Glutamatergic neuron (in vitro differentiated cells): ENCODE data around the gene FIBCD1. TPM values are rescaled to one million over a fixed set of nuclear protein-coding genes. Genes with fewer than 3 reads are reported as not detected.

Experiments
- DNase-seq: peaks from one replicate; pipeline ENCODE4 v3.0.0; 2022
- H3K27ac Mint-ChIP-seq: one replicate; pipeline ENCODE4 v1.8.0; 2020; ENCODE audit warnings: mild to moderate bottlenecking, mixed read lengths, inconsistent platforms; ENCODE audit not compliant: unreplicated experiment
- H3K27me3 Mint-ChIP-seq: one replicate; pipeline ENCODE4 v1.8.0; 2020; ENCODE audit warnings: mild to moderate bottlenecking, moderate library complexity, mixed read lengths, inconsistent platforms; ENCODE audit not compliant: unreplicated experiment
- H3K36me3 Mint-ChIP-seq: one replicate; pipeline ENCODE4 v1.8.0; 2020; ENCODE audit warnings: mild to moderate bottlenecking, mixed read lengths, inconsistent platforms; ENCODE audit not compliant: unreplicated experiment
- H3K4me1 Mint-ChIP-seq: one replicate; pipeline ENCODE4 v1.8.0; 2020; ENCODE audit warnings: mild to moderate bottlenecking, low read depth, mixed read lengths, inconsistent platforms; ENCODE audit not compliant: unreplicated experiment
- H3K4me3 Mint-ChIP-seq: one replicate; pipeline ENCODE4 v1.8.0; 2020; ENCODE audit warnings: mild to moderate bottlenecking, mixed read lengths, inconsistent platforms; ENCODE audit not compliant: unreplicated experiment
- H3K9me3 Mint-ChIP-seq: one replicate; pipeline ENCODE4 v1.8.0; 2020; ENCODE audit warnings: mild to moderate bottlenecking, moderate library complexity, mixed read lengths, inconsistent platforms; ENCODE audit not compliant: unreplicated experiment
- CTCF ChIP-seq: fragments of 200-600 bp; sonication (generic); IDR thresholded peaks from one replicate; pipeline ENCODE4 v1.5.0; 2021; ENCODE audit not compliant: partially characterized antibody, unreplicated experiment
- total RNA-seq: library from RNA; stranded (reverse); fragmentation: NEBNext Ultra II Directional; extraction: Animal tissue kit (Norgen Biotek cat#: 25700); gene quantifications from one replicate; pipeline ENCODE4 v1.2.1, GENCODE V29; 2021; ENCODE audit not compliant: unreplicated experiment

FIBCD1 gene
- total RNA-seq, 1 donor from 2014 or later: not detected

DNA sequence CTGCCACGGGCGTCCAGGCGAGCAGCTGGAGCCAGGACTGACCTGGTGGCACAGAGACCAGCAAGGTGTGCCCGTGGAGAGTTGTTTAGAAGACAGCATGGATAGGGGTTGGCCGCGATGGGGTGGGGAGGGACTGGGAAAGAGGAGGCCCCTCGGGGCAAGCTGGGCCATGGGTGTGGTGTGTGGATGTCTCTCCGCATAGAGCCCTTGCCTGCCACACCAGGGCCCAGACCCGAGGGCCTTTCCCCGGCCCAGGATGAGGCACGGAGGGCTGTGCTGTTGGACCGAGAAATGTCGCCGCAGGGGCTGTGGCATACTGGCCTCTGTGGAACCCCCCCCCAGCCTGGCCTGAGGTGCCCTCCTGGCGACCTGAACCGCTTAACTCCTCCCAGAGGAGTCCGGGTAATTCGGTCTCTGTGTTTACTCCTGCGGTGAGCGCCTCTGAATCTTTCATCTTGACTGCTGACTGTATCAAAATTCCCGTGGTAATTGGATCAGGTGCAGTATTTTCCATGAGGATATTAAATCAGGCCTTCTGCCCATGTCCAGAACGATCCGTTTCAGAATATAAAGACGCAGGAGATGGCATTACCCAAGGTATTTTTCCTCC lies 47.4 kb upstream of the FIBCD1 start:
- no peak overlapping the region for H3K27ac Mint-ChIP-seq
- H3K27me3 Mint-ChIP-seq: peaks cover 9% of the 10 kb centered on the region
- H3K4me1 Mint-ChIP-seq: peaks cover 29% of the 10 kb centered on the region
- H3K36me3 Mint-ChIP-seq: no peaks in the 10 kb centered on the region
- no peak overlapping the region for H3K4me3 Mint-ChIP-seq
- TF ChIP-seq CTCF: no peak
- H3K9me3 Mint-ChIP-seq: peaks cover 6% of the 10 kb centered on the region
- no peak for DNase-seq

- Mint-ChIP-seq H3K4me3 (no peak overlapping the region), H3K9me3 (peaks cover 6% of the 10 kb centered on the region), H3K27me3 (peaks cover 9% of the 10 kb centered on the region), H3K36me3 (no peaks in the 10 kb centered on the region), H3K4me1 (peaks cover 29% of the 10 kb centered on the region), H3K27ac (no peak overlapping the region)
- DNase-seq: no peak
- no peak for TF ChIP-seq CTCF
These were observed 46.6 kb upstream of the FIBCD1 start for GRCh38 chr9:130985606-130986162.

DNA sequence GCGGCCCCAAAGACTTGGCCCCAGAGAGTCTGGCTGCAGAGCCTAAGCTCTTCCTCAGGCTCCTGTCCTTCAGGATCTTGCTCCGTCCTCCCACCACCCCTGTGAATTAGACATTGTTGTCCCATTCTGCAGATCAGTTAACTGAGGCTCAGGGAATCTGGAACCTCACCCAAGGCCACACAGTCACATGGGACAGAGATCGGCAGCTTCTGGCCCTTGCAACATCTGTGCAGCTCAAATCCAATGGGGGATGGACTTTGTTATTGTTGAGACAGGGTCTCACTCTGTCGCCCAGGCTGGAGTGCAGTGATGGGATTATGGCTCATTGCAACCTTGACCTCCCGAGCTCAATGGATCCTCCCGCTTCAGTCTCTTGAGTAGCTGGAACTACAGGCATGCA lies 46.0 kb upstream of the FIBCD1 start:
- H3K4me1 Mint-ChIP-seq: peaks cover 27% of the 10 kb centered on the region

DNA sequence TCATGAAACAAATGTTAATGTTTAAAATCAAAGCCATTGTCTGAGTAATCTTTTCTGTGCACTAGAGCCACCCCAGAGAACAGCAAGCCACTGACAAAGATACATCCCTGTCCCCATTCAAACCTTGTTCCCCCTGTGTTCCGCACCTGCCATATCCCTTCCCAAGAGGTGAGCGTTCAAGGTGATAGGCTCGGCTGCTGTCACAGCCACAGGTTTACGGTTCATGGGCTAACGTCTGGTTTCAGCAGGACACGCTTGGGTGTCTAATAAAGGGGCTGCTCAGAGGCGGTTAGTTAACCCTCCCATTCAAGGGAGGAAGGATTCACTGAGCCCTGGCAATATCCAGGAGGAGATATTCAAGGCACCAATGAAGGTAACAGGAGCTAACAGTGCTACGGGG lies 45.5 kb upstream of the FIBCD1 start:
- Mint-ChIP-seq H3K27ac (no peak overlapping the region), H3K4me3 (no peak overlapping the region), H3K4me1 (peaks cover 27% of the 10 kb centered on the region), H3K27me3 (peaks cover 12% of the 10 kb centered on the region), H3K9me3 (peaks cover 6% of the 10 kb centered on the region), H3K36me3 (no peaks in the 10 kb centered on the region)
- TF ChIP-seq CTCF: no peak
- no peak for DNase-seq

More for the DNA sequence above, 46.0 kb upstream of the FIBCD1 start:
- no peak overlapping the region for H3K27ac Mint-ChIP-seq
- peaks cover 6% of the 10 kb centered on the region for H3K9me3 Mint-ChIP-seq
- no peak for DNase-seq
- no peaks in the 10 kb centered on the region for H3K36me3 Mint-ChIP-seq
- no peak for TF ChIP-seq CTCF
- H3K27me3 Mint-ChIP-seq: peaks cover 11% of the 10 kb centered on the region
- no peak overlapping the region for H3K4me3 Mint-ChIP-seq

DNA sequence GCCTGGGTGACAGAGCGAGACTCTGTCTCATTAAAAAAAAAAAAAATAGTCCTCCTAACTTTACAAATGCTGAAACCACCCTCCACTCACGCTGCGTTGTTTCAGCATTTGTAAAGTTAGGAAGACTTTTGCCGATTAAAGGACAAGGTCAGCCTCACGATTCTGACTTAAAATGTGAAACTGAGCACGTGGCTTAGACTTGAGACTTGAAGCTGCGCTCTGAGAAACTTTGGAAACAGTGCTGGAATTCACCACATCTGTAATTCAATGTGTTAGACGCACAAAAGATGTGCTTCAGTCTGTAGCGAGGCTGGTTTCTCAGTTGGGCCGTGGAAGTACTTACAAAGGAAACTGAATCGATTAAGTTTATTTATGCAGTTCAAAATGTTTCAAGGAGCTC lies 44.9 kb upstream of the FIBCD1 start:
- Mint-ChIP-seq H3K36me3 (no peaks in the 10 kb centered on the region), H3K4me3 (no peak overlapping the region), H3K27me3 (peaks cover 12% of the 10 kb centered on the region), H3K9me3 (peaks cover 6% of the 10 kb centered on the region), H3K4me1 (peaks cover 29% of the 10 kb centered on the region), H3K27ac (no peak overlapping the region)
- DNase-seq: no peak
- TF ChIP-seq CTCF: no peak
